Caco-2 (cell line): Measurements from ENCODE around the gene ZNF839. TPM values are rescaled to one million over a fixed set of nuclear protein-coding genes. Genes with fewer than 3 reads are reported as not detected.
A peak's percentile ranks its signal among the peaks of the same experiment; 100 is the strongest.

Experiments used
- BruUV-seq: library from RNA; stranded (reverse); fragments of 400-500 nt; replicated peaks from 2 replicates; lab custom pipeline; 2021; lab: Mats Ljungman, UMichigan
- CTCF ChIA-PET: fragments of 300-600 bp; sonication (Branson Sonifier 250); formaldehyde crosslinking; loops from one replicate; lab custom pipeline; 2022; ENCODE audit warnings: antibody characterized with exemption; lab: Charles Lee
- POLR2A ChIA-PET: fragments of 300-600 bp; sonication (Branson Sonifier 250); formaldehyde crosslinking; loops from one replicate; lab custom pipeline; 2022; ENCODE audit warnings: antibody characterized with exemption; lab: Charles Lee
- DNase-seq, 2 experiments: peaks; one replicate each; pipeline versions ENCODE4 v3.0.0 to v3.0.0-alpha.2; 2020 to 2022
- H3K27me3 ChIP-seq: replicated peaks from 2 replicates; pipeline ENCODE4 v1.6.0; 2011; ENCODE audit warnings: low read length; ENCODE audit not compliant: control insufficient read depth, insufficient read depth
- H3K36me3 ChIP-seq: 2 replicates; pipeline ENCODE4 v1.5.1; 2011; ENCODE audit warnings: low read length; ENCODE audit not compliant: control insufficient read depth, insufficient read depth
- H3K4me1 ChIP-seq: fragments of 250-450 bp; sonication (Bioruptor Pico); 2 replicates; pipeline ENCODE4 v1.5.1; 2020; ENCODE audit warnings: mild to moderate bottlenecking
- H3K4me3 ChIP-seq: 2 replicates; pipeline ENCODE4 v1.5.1; 2011; ENCODE audit warnings: low read depth, mild to moderate bottlenecking, control low read depth, low read length
- H3K9me3 ChIP-seq: fragments of 250-450 bp; sonication (Bioruptor Pico); 2 replicates; pipeline ENCODE4 v1.5.1; 2020; ENCODE audit warnings: mild to moderate bottlenecking, moderate library complexity
- H3K27ac Mint-ChIP-seq: one replicate; pipeline ENCODE4 v1.8.0; 2022; ENCODE audit warnings: mixed read lengths; ENCODE audit not compliant: unreplicated experiment
- H3K27me3 Mint-ChIP-seq: one replicate; pipeline ENCODE4 v1.8.0; 2022; ENCODE audit warnings: mixed read lengths; ENCODE audit not compliant: insufficient read depth, unreplicated experiment
- H3K36me3 Mint-ChIP-seq: one replicate; pipeline ENCODE4 v1.8.0; 2022; ENCODE audit warnings: mild to moderate bottlenecking, mixed read lengths; ENCODE audit not compliant: insufficient read depth, unreplicated experiment
- H3K4me1 Mint-ChIP-seq: one replicate; pipeline ENCODE4 v1.8.0; 2022; ENCODE audit warnings: low read depth, mixed read lengths; ENCODE audit not compliant: unreplicated experiment
- H3K4me3 Mint-ChIP-seq: one replicate; pipeline ENCODE4 v1.8.0; 2022; ENCODE audit warnings: mild to moderate bottlenecking, moderate library complexity, mixed read lengths; ENCODE audit not compliant: unreplicated experiment
- H3K9me3 Mint-ChIP-seq: one replicate; pipeline ENCODE4 v1.8.0; 2022; ENCODE audit warnings: mixed read lengths; ENCODE audit not compliant: unreplicated experiment
- CTCF ChIP-seq, 2 experiments: fragments of 200-600 bp in 1 of 2; IDR thresholded peaks; 1 replicate in 1 of 2; 2 replicates in 1 of 2; pipeline versions ENCODE4 v1.5.1 to v1.8.0; 2011 to 2022; ENCODE audit warnings: antibody characterized with exemption in 1 of 2, control low read depth in 1 of 2, inconsistent platforms in 1 of 2, low read depth in 1 of 2, low read length in 1 of 2, mild to moderate bottlenecking in 1 of 2, moderate library complexity in 1 of 2; ENCODE audit not compliant: insufficient read depth in 1 of 2, severe bottlenecking in 1 of 2, unreplicated experiment in 1 of 2
- intact Hi-C: fragments of 100-400 bp; cut with micrococcal nuclease; formaldehyde crosslinking; loops from one replicate; pipeline ENCODE4 v1.10.0; 2022; ENCODE audit not compliant: unreplicated experiment
- total RNA-seq: library from RNA; stranded (reverse); gene quantifications from 2 replicates; pipeline ENCODE4 v1.2.3, GENCODE V29; 2022

Gene ZNF839
- total RNA-seq, 1 experiment from 2014 or later, result 11.9 TPM

GRCh38 chr14:102279688-102280348, 39.7 kb upstream of the ZNF839 start:
- H3K9me3 Mint-ChIP-seq, result no peaks in the 10 kb centered on the region
- Histone ChIP-seq H3K4me3 (no peak overlapping the region), H3K4me1 (peaks cover 16% of the 10 kb centered on the region), H3K27me3 (no peaks in the 10 kb centered on the region), H3K9me3 (no peaks in the 10 kb centered on the region), H3K36me3 (no peaks in the 10 kb centered on the region)
- H3K27me3 Mint-ChIP-seq, result no peaks in the 10 kb centered on the region
- no TSS peak for BruUV-seq
- no peak overlapping the region for H3K27ac Mint-ChIP-seq
- intact Hi-C loops, result no loop called here
- H3K4me1 Mint-ChIP-seq, result no peaks in the 10 kb centered on the region
- no peak for TF ChIP-seq CTCF (IDR thresholded peaks at IDR 0.05; ENCODE audit: insufficient read depth in 1 of 2, low read depth in 1 of 2, low read length in 1 of 2, severe bottlenecking in 1 of 2, unreplicated experiment in 1 of 2)
- H3K36me3 Mint-ChIP-seq, result no peaks in the 10 kb centered on the region
- CTCF ChIA-PET, result no interaction called here
- DNase-seq, result peak; percentile 21 to 50
- H3K4me3 Mint-ChIP-seq, result no peak overlapping the region
- POLR2A ChIA-PET, result no interaction called here

DNA sequence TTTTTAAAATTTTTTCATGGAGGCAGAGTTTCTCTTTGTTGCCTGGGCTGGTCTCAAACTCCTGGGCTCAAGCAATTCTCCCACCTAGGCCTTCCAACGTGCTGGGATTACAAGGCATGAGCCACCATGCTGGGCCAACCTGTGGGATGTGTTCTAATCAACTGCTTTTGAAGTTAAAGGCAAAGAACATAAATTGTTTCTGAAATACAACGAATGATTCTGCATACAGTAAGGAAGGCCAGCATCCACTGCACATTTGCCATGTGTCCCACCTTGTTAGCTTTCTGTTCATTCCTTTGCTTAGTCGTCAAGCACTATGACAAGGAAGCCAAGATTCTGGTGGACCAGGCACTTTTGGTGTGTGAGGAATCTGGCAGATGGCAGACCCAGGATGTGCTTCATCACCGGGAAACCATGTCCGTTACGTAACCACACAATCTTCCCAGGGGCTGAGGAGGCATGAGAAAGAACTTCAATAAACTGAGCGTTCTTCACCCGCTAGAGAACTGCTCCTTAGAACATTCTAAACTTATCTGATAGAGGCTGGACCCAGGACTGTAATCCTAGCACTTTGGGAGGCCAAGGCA, 39.1 kb upstream of the ZNF839 start:
- H3K9me3 Mint-ChIP-seq, result no peaks in the 10 kb centered on the region
- H3K4me1 ChIP-seq, result peaks cover 16% of the 10 kb centered on the region
- no peaks in the 10 kb centered on the region for H3K27me3 Mint-ChIP-seq
- no peaks in the 10 kb centered on the region for H3K9me3 ChIP-seq
- H3K27ac Mint-ChIP-seq, result no peak overlapping the region
- ChIA-PET CTCF (no interaction called here), POLR2A (no interaction called here)
- H3K36me3 Mint-ChIP-seq, result no peaks in the 10 kb centered on the region
- no peak for DNase-seq
- no peaks in the 10 kb centered on the region for H3K4me1 Mint-ChIP-seq
- intact Hi-C loops, result no loop called here
- H3K4me3 ChIP-seq, result no peak overlapping the region
- no TSS peak for BruUV-seq
- H3K4me3 Mint-ChIP-seq, result no peak overlapping the region
- no peaks in the 10 kb centered on the region for H3K27me3 ChIP-seq
- H3K36me3 ChIP-seq, result no peaks in the 10 kb centered on the region
- TF ChIP-seq CTCF (IDR thresholded peaks at IDR 0.05; ENCODE audit: insufficient read depth in 1 of 2, low read depth in 1 of 2, low read length in 1 of 2, severe bottlenecking in 1 of 2, unreplicated experiment in 1 of 2), result no peak

GRCh38 chr14:102282751-102283465, 36.6 kb upstream of the ZNF839 start:
- Mint-ChIP-seq H3K36me3 (no peaks in the 10 kb centered on the region), H3K27ac (no peak overlapping the region), H3K4me1 (no peaks in the 10 kb centered on the region), H3K4me3 (no peak overlapping the region), H3K27me3 (no peaks in the 10 kb centered on the region), H3K9me3 (no peaks in the 10 kb centered on the region)
- Histone ChIP-seq H3K4me3 (no peak overlapping the region), H3K36me3 (no peaks in the 10 kb centered on the region), H3K9me3 (no peaks in the 10 kb centered on the region), H3K27me3 (no peaks in the 10 kb centered on the region), H3K4me1 (peaks cover 16% of the 10 kb centered on the region)
- no TSS peak for BruUV-seq
- DNase-seq, result no peak
- POLR2A ChIA-PET, result no interaction called here
- CTCF ChIA-PET, result no interaction called here
- TF ChIP-seq CTCF (IDR thresholded peaks at IDR 0.05; ENCODE audit: insufficient read depth in 1 of 2, low read depth in 1 of 2, low read length in 1 of 2, severe bottlenecking in 1 of 2, unreplicated experiment in 1 of 2), result no peak
- intact Hi-C loops, result no loop called here
